ENCODE measurements around the gene MOB1A. TPM values are rescaled to one million over a fixed set of nuclear protein-coding genes. Genes with fewer than 3 reads are reported as not detected.

Gene MOB1A
- total and polyA plus RNA-seq, 2 of the 13 experiments (the other 11 are each of a cell fraction or from before 2014, with no cell fraction given) = 48.2 to 139 TPM

- WGBS (ENCODE audit: low lambda C conversion rate) = 94% methylated on average over 8 of the region's 8 CpGs
- Histone ChIP-seq H2AFZ (ENCODE audit: low read length) (no peak overlapping the region), H3K9ac (ENCODE audit: insufficient read depth, low read depth, low read length) (no peak overlapping the region), H3K4me3 (replicated peaks in 1 of 3; ENCODE audit: insufficient read depth in 1 of 3, low read depth in 2 of 3, low read length in 3 of 3) (no peak overlapping the region), H3K4me1 (ENCODE audit: insufficient read depth, low read length) (no peaks in the 10 kb centered on the region), H4K20me1 (ENCODE audit: insufficient read depth, low read length) (no peaks in the 10 kb centered on the region), H3K36me3 (replicated peaks in 1 of 2; ENCODE audit: control insufficient read depth in 1 of 2, insufficient read depth in 2 of 2, low read length in 2 of 2) (peaks cover 16 to 34% of the 10 kb centered on the region in 2 experiments), H3K9me3 (ENCODE audit: low read length) (no peaks in the 10 kb centered on the region), H3K4me2 (ENCODE audit: low read depth, low read length) (no peak overlapping the region), H3K27ac (ENCODE audit: extremely low read length, insufficient read depth, low read length) (no peak overlapping the region), H3K27me3 (ENCODE audit: control insufficient read depth in 1 of 2, insufficient read depth in 2 of 2, low read length in 2 of 2) (no peaks in the 10 kb centered on the region), H3K79me2 (ENCODE audit: insufficient read depth, low read length) (no peaks in the 10 kb centered on the region)
- CTCF ChIA-PET (ENCODE audit: low intra/inter-chr PET ratio, low total read pairs) = no interaction called here
- ATAC-seq (no peak), FAIRE-seq (no peak), DNase-seq (ENCODE audit: low spot score) (no peak)
- in situ Hi-C loops (cut with HindIII; ENCODE audit: extremely low pct_ligation_motif_present, low pct_unique_long_range_greater_than_20kb) = no loop called here
- TF ChIP-seq ZIK1 (CRISPR knock-in tag; IDR thresholded peaks at IDR 0.05; ENCODE audit: borderline replicate concordance, low read depth) (no peak), RBM22 (optimal IDR thresholded peaks at IDR 0.05; ENCODE audit: low read length) (peak; percentile 42), ZNF160 (CRISPR knock-in tag; IDR thresholded peaks at IDR 0.05) (no peak), PATZ1 (CRISPR knock-in tag; IDR thresholded peaks at IDR 0.05) (no peak), CTCF (CRISPR knock-in tag; IDR thresholded peaks at IDR 0.05) (peak; percentile 7; the same call in 1 of the 2 replicates), MEIS2 (CRISPR knock-in tag; IDR thresholded peaks at IDR 0.05) (no peak), TFAP4 (IDR thresholded peaks at IDR 0.05; ENCODE audit: borderline replicate concordance, low read depth) (no peak)
- POLR2A ChIA-PET = interaction anchor here (0.9 kb wide), 1 partner anchor 15 kb away, joined by 3 read pairs; no protein-coding TSS in a partner anchor
- intact Hi-C loops (cut with micrococcal nuclease; ENCODE audit: unreplicated experiment) = no loop called here
- no TSS peak for BruUV-seq (replicated peaks)
These were observed 73.3 kb downstream of the MOB1A start for GRCh38 chr2:74105413-74105812.
